Smooth muscle cell of the pulmonary artery (primary cell): ENCODE measurements around the gene TEX53. TPM values are rescaled to one million over a fixed set of nuclear protein-coding genes. Genes with fewer than 3 reads are reported as not detected.

Experiments
- total RNA-seq: library from RNA; depleted of rRNA; stranded (reverse); fragments of >200 nt; gene quantifications from 2 replicates; pipeline ENCODE4 v1.2.3, GENCODE V29; 2014

The TEX53 gene
- total RNA-seq, result not detected in 2 replicates

DNA sequence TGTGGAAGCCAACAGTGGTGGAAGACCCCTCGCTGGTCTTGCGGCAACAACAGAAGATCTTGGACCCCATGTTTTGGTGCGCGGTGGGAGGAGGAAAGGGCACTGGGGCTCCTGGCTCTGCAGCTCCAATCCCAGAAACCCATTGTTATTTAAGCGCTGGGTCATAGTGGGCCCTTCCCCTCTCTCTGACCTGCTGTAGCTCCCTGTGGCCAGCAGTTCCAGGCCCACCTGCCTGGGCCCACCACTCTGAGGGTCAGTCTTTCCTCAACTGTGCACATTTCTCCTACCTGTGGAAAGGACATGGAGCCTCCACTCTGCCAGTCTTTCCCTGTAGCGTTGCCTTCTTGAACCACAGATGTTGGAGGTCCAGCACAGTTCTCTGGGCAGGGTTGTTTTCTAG lies at the start of gene TEX53:
TSS of gene TEX53 (minus strand) at position 101 of the 400 bp plus-strand sequence. CDS start at position 70, 31 bp downstream.

DNA sequence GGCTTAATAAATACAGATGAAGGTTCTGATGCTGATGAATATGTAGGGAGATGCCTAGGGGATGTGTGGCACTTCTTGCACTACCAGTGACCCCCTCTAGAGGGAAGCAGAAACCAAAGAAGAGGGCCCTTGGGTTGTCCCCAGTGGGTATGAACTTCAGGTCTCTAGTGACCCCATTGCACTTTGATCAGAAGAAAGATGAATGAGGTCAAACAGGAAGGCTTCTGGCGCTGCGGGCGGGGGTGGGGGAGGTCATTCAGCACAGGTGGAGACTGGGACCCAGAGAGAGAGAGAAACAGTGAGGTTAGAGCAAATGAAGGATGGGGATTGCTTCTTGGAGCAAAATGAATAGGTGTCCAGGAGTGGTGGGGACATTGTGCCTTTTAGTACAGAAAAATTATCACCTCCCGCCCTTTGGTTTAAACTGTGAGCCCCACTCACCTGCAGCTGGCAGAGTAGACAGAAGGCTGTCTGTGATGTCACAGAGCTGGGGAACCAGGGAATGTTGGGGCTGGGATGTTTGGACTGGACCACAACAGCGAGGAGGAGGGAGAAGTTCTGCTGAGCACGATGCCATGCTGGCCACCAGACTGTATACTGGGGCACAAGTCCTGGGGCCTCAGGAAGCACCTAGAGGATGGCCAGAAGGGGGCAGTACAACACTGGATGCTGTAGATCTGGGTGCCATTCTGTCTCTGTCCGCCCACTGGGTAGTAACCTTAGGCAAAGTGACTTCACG lies 24.2 kb upstream of the TEX53 start, which contains the start of gene TEX48:
TSS of gene TEX48 (minus strand) at position 599 of the 739 bp plus-strand sequence. CDS start 10,469 bp downstream, outside the sequence.

Other genes starting within 250 kb of the TEX53 start
- 1.6 and 3.0 TPM in 2 replicates for gene WHRN, start 152.3 kb downstream of the TEX53 start, total RNA-seq
- 71.1 and 83.3 TPM in 2 replicates for gene ATP6V1G1, start 70.0 kb downstream of the TEX53 start, total RNA-seq
- 7.0 and 8.6 TPM in 2 replicates for gene TMEM268, start 46.5 kb downstream of the TEX53 start, total RNA-seq
- gene TEX48, start 24.4 kb upstream of the TEX53 start, total RNA-seq, result not detected in 2 replicates
- 0.03 and 13.4 TPM in 2 replicates for gene TNFSF15, start 148.2 kb upstream of the TEX53 start, total RNA-seq